Thyroid gland (tissue), 4 donors: ENCODE measurements around the gene ZCCHC9. TPM values are rescaled to one million over a fixed set of nuclear protein-coding genes. Genes with fewer than 3 reads are reported as not detected.
"Not testable (repeated sequence)": the region's sequence is repeated elsewhere in the genome, so short reads cannot be mapped to it uniquely, and the experiment has no call there.

ENCODE experiments used
- DNase-seq, 2 donors: peaks; one replicate each; pipeline ENCODE4 v3.0.0-alpha.2; 2019
- H3K27ac ChIP-seq, 3 donors: fragments of 200-600 bp; sonication (generic); 1 replicate in 2 of 3; 2 replicates in 1 of 3; pipeline ENCODE4 v1.5.1; 2016 to 2019; ENCODE audit warnings: mild to moderate bottlenecking in 1 of 3, moderate library complexity in 1 of 3
- H3K27me3 ChIP-seq: fragments of 200-600 bp; sonication (generic); one replicate; pipeline ENCODE4 v1.5.1; 2019
- H3K36me3 ChIP-seq, 2 donors: fragments of 200-600 bp; sonication (generic); one replicate each; pipeline ENCODE4 v1.5.1; 2016 to 2019
- H3K4me1 ChIP-seq, 2 donors: fragments of 200-600 bp; sonication (generic); one replicate each; pipeline ENCODE4 v1.5.1; 2017 to 2019
- H3K4me3 ChIP-seq, 3 donors: fragments of 200-600 bp; sonication (generic); replicated peaks in 1 of 3; 1 replicate in 2 of 3; 2 replicates in 1 of 3; pipeline ENCODE4 v1.5.1; 2016; ENCODE audit warnings: mild to moderate bottlenecking in 1 of 3
- H3K9me3 ChIP-seq: fragments of 200-600 bp; sonication (generic); one replicate; pipeline ENCODE4 v1.5.1; 2017
- CTCF ChIP-seq, 6 experiments: fragments of 200-600 bp in 3 of 6; fragments of 450-650 bp in 3 of 6; sonication (generic) in 3 of 6; IDR thresholded peaks; one replicate each; pipeline ENCODE4 v1.5.1; 2016 to 2019; ENCODE audit warnings: antibody characterized with exemption in 6 of 6, mild to moderate bottlenecking in 2 of 6, inconsistent platforms in 1 of 6, moderate library complexity in 1 of 6
- POLR2A ChIP-seq, 2 donors: fragments of 450-650 bp; IDR thresholded peaks; one replicate each; pipeline ENCODE4 v1.6.1; 2017; ENCODE audit warnings: antibody characterized with exemption in 2 of 2, mild to moderate bottlenecking in 2 of 2, moderate library complexity in 1 of 2
- WGBS, 2 donors: methylation state at CpG; one replicate each; pipeline ENCODE4 v1.1.5; 2017; 5-methylcytosine and 5-hydroxymethylcytosine counted together
- intact Hi-C: fragments of 100-400 bp; cut with DNase I; formaldehyde crosslinking; loops from one replicate; pipeline ENCODE4 v1.15.1; 2023
- total RNA-seq, 4 donors: library from RNA; depleted of rRNA; stranded (reverse); fragments of >200 nt; gene quantifications; one replicate each; pipeline ENCODE4 v1.2.3, GENCODE V29; 2016

Gene ZCCHC9
- total RNA-seq, 4 donors from 2014 or later, result 15.0 to 38.2 (median 19.7) TPM

DNA sequence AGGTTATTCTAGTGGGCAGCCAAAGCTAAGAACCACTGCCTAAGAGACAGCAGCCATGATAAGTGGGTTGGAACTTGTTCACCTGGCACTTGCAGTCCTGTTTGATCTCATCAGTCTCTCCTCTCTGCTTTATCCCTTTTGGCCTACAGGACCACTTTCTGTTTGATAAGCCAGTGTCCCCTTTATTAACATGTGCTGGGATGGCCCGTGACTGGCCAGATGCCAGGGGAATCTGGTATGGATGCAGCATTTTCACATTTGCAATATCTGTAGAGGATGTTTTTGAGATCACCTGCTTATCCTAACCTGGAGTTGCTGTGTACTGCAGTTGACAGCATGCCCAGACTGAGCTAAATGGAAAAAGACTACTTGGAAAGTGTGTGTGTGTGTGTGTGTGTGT lies 44.6 kb upstream of the ZCCHC9 start:
- no peaks in the 10 kb centered on the region for H3K36me3 ChIP-seq
- WGBS, 2 donors, result 78 to 94% methylated on average over 1 of the region's 1 CpG
- H3K4me3 ChIP-seq, result no peak overlapping the region
- no peaks in the 10 kb centered on the region for H3K4me1 ChIP-seq
- TF ChIP-seq CTCF (IDR thresholded peaks at IDR 0.05), result no peak
- no peak for TF ChIP-seq POLR2A (IDR thresholded peaks at IDR 0.05)
- H3K9me3 ChIP-seq, result no peaks in the 10 kb centered on the region
- intact Hi-C loops, result no loop called here
- H3K27me3 ChIP-seq, result no peaks in the 10 kb centered on the region
- H3K27ac ChIP-seq, result no peak overlapping the region
- no peak for DNase-seq

GRCh38 chr5:81262796-81263195 lies 38.6 kb upstream of the ZCCHC9 start:
- DNase-seq, H3K9me3 ChIP-seq, H3K36me3 ChIP-seq, H3K4me3 ChIP-seq, intact Hi-C loops, H3K27me3 ChIP-seq, H3K4me1 ChIP-seq, H3K27ac ChIP-seq: not testable (repeated sequence)
- WGBS, 2 donors, result 86 to 96% methylated on average over 1 of the region's 1 CpG

- intact Hi-C loops, result no loop called here
Measured at GRCh38 chr5:81265101-81265500, 36.3 kb upstream of the ZCCHC9 start.

GRCh38 chr5:81268521-81269196 lies 32.7 kb upstream of the ZCCHC9 start:
- TF ChIP-seq POLR2A (IDR thresholded peaks at IDR 0.05), result no peak
- no peak for TF ChIP-seq CTCF (IDR thresholded peaks at IDR 0.05)
- H3K27me3 ChIP-seq, result no peaks in the 10 kb centered on the region
- no peaks in the 10 kb centered on the region for H3K4me1 ChIP-seq
- WGBS, 2 donors, result 85 to 86% methylated on average over 3 of the region's 3 CpGs
- no peak for DNase-seq
- H3K4me3 ChIP-seq, result no peak overlapping the region
- intact Hi-C loops, result no loop called here
- no peak overlapping the region for H3K27ac ChIP-seq
- H3K9me3 ChIP-seq, result no peaks in the 10 kb centered on the region
- no peaks in the 10 kb centered on the region for H3K36me3 ChIP-seq

More at GRCh38 chr5:81265101-81265500, 36.3 kb upstream of the ZCCHC9 start:
- no peaks in the 10 kb centered on the region for H3K36me3 ChIP-seq
- DNase-seq, result no peak
- no peaks in the 10 kb centered on the region for H3K4me1 ChIP-seq
- no peaks in the 10 kb centered on the region for H3K27me3 ChIP-seq
- H3K27ac ChIP-seq, result no peak overlapping the region
- H3K9me3 ChIP-seq, result no peaks in the 10 kb centered on the region
- H3K4me3 ChIP-seq, result no peak overlapping the region
- TF ChIP-seq CTCF (IDR thresholded peaks at IDR 0.05) (no peak), POLR2A (IDR thresholded peaks at IDR 0.05) (no peak)

- H3K9me3 ChIP-seq, result no peaks in the 10 kb centered on the region
- H3K4me3 ChIP-seq, result no peak overlapping the region
- intact Hi-C loops, result no loop called here
- H3K27ac ChIP-seq, result no peak overlapping the region
- WGBS, 2 donors, result 95 to 97% methylated on average over 8 of the region's 8 CpGs
- H3K27me3 ChIP-seq, result no peaks in the 10 kb centered on the region
- TF ChIP-seq POLR2A (IDR thresholded peaks at IDR 0.05) (no peak), CTCF (IDR thresholded peaks at IDR 0.05) (no peak)
- no peaks in the 10 kb centered on the region for H3K36me3 ChIP-seq
- DNase-seq, result no peak
- H3K4me1 ChIP-seq, result no peaks in the 10 kb centered on the region
Measured at GRCh38 chr5:81269751-81270393, 31.5 kb upstream of the ZCCHC9 start.

GRCh38 chr5:81270394-81271027 lies 30.9 kb upstream of the ZCCHC9 start:
- H3K27me3 ChIP-seq, intact Hi-C loops, H3K27ac ChIP-seq, H3K4me1 ChIP-seq, H3K36me3 ChIP-seq, H3K4me3 ChIP-seq, DNase-seq, H3K9me3 ChIP-seq: not testable (repeated sequence)
- WGBS, 2 donors, result 87 to 100% methylated on average over 2 of the region's 2 CpGs
